Occipital lobe (tissue), 2 donors: Measurements from ENCODE around the gene ADAMTS19. TPM values are rescaled to one million over a fixed set of nuclear protein-coding genes. Genes with fewer than 3 reads are reported as not detected.
A peak's percentile ranks its signal among the peaks of the same experiment; 100 is the strongest.
"Not testable (repeated sequence)": the region's sequence is repeated elsewhere in the genome, so short reads cannot be mapped to it uniquely, and the experiment has no call there.

Source experiments
- DNase-seq: peaks from one replicate; lab custom pipeline; 2025; lab: John Stamatoyannopoulos, UW
- total RNA-seq: library from RNA; depleted of rRNA; stranded (reverse); fragments of >200 nt; gene quantifications from one replicate; pipeline ENCODE4 v1.2.3, GENCODE V29; 2014

Gene ADAMTS19
- total RNA-seq, result 4.2 TPM

- DNase-seq, result peak; percentile 38
Measured at GRCh38 chr5:129459777-129460671, at the start of gene ADAMTS19. Gene ADAMTS19 (plus strand): TSS chr5:129460298. CDS start chr5:129460392, 94 bp downstream.

- no peak for DNase-seq
Measured at GRCh38 chr5:129410488-129410887, 49.6 kb upstream of the ADAMTS19 start.

DNA sequence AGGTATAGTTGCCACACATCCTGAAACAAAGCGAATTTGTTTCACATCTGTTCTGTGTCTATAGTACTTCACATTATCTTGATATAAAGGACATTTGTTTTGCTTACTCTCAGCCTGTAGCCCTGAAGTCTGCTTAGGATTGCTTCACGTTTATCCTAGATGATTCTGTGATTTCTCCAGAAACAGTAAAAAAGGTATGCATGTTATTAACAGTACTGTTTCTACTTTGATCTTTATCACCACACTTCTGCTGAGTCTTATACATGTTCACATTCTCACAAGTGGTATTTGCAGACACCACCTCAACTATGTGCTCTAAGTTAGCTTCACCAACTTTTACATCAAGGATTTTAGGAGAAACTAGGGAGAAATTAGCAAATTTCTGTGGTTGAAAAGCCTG, 47.4 kb upstream of the ADAMTS19 start:
- no peak for DNase-seq

GRCh38 chr5:129413570-129413969, 46.5 kb upstream of the ADAMTS19 start:
- DNase-seq, result no peak

DNA sequence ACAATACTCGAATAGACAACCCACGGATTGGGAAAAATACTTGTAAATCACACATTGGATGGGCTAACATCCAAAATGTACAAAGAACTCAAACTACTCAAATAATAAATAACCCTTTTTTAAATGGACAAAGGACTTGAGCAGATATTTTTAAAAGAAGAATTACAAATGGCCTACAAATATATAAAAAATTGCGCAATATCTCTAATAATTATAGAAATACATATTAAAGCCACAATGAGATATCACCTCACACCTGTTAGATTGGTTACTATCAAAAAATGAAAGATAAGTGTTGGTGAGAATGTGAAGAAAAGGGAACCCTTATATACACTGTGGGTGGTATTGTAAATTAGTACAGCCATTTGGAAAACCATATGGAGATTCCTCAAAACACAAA, 40.8 kb upstream of the ADAMTS19 start:
- no peak for DNase-seq

DNA sequence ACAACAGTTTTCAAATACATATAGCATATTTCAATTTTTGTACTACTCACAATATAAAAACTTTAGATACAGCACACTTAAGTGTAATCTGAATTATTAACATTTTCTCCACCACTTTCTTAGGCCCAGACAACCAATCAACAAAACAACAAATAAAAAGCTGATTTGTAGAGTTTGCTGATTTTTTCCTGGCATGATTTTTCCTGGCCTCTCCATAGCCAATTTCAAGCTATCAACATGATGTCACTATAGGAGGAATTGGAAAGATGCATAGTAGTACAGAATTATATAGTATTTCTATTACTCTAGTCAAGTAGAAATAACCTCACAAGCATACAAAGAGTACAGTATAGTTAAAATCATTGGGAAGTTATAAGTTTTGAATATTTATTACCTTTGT, 35.1 kb upstream of the ADAMTS19 start:
- no peak for DNase-seq

GRCh38 chr5:129426071-129426470, 34.0 kb upstream of the ADAMTS19 start:
- no peak for DNase-seq

DNA sequence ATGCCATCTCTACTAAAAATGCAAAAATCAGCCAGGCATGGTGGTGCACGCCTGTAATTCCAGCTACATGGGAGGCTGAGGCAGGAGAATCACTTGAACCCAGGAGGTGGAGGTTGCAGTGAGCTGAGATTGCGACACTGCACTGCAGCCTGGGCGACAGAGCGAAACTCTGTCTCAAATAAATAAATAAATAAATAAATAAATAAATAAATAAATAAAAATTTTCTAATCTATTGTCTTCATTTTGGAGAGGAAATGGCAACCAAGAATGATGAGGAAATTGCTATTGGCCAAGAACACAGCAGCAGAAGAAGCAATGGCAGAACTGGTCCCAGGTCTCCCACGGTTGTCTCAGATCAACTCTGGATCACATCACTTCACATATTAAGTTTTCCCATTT, 31.5 kb upstream of the ADAMTS19 start:
- DNase-seq, result not testable (repeated sequence)

DNA sequence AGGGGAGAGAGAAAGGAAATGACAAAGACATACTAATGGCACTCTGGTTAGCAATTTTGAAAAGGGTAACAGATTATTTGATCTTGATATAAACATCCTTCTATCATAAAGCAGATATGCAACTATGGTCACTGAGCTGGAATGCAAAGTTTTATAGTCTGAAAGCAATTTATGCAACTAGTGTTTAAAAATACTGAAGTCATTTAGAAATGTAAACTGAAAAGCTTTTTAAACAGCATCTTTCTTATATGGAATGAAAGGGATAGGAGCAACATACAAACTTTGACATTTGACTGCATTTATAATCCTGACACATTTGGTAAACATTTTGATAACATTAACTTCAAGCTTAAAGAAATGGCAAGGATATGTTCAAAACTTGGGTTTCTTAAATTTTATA, 28.7 kb upstream of the ADAMTS19 start:
- DNase-seq, result no peak

DNA sequence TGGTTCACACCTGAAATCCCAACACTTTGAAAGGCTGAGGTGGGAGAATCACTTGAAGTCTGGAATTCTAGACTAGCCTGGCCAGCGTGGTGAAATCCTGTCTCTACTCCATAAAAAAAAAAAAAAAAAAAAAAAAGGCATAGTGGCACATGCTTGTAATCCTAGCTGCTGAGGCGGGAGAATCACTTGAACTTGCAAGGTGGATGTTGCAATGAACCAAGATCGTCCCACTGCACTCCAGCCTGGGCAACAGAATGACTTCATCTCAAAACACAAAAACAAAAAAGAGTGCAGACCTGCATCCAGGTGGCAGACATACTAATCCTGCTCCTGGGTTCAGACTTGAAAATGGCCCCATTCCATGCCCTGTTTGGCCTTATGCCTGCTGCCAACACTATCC, 21.8 kb upstream of the ADAMTS19 start:
- no peak for DNase-seq

DNA sequence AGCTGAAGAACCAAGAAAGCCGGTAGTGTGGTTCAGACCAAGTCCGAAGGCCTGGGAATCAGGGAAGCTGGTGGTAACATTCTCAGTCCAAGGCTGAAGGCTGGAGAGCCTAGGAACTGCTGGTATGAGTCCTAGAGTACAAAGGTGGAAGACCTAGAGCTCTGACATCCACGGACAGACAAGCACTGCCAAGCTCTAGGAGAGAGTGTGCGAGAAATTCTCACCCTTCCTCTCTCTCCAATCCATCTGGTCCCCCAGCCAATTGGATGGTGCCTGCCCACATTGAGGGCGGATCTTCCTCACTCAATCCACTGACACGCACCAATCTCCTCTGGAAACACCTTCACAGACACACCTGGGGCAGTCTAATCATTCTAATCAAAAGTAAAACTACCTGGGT, 19.7 kb upstream of the ADAMTS19 start:
- no peak for DNase-seq

DNA sequence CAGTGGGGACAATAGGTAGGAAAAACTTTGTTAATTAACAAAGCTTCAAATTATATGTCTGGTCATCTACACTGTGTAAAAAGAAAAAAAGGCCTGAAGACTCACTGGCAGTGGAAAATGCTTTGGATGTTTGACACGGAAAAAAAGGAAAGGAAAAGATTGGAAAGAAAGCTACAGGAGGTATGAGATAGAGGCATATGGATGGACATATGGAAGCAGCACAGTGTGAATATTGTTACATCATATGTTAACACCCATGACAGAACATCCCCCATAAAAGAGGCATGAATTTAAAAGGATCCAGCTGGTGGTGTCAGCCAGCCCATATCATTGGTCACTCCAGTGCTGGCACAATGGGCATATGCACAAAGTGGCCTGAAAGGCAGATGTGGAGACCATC, 19.0 kb upstream of the ADAMTS19 start:
- no peak for DNase-seq

GRCh38 chr5:129445379-129445778, 14.7 kb upstream of the ADAMTS19 start:
- no peak for DNase-seq

DNA sequence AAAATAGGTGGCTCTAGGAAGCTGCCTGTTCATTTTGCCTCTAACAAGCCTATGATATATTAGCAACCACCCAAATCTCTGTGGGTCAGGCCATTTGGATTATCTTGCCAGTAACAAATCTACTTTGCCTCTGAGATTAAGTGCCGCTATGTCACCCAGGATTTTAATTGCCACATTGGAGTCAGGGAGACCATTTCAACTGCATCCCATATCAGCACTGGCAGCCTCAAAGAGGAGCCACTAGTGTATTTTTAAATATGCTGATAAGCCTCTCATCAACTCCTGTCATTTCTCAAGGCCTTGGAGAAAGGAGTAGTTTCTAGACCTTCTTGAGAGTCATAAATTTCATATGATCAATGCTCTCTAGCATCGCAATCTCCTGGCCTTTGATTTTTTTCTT, 12.1 kb upstream of the ADAMTS19 start:
- DNase-seq, result no peak

DNA sequence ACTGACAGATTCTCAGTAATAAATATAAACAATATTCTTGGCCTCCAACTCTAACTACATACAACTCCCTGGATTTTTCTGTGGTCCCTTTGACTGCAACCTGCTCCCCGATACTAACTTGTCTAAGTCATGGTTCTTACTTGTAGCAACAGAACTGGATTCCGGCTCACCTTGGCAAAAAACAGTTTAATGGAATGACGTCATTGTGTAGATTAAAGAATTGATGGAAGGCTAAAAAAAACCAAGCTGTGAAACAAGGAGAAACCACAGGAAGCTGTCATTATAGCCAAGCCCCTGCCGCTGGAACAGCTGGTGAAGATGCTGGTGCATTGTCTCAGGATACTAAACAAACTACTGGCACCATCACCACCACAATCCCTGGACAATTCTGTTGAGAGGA, 11.4 kb upstream of the ADAMTS19 start:
- DNase-seq, result no peak

- no peak for DNase-seq
Measured at GRCh38 chr5:129454461-129454860, 5.6 kb upstream of the ADAMTS19 start.

DNA sequence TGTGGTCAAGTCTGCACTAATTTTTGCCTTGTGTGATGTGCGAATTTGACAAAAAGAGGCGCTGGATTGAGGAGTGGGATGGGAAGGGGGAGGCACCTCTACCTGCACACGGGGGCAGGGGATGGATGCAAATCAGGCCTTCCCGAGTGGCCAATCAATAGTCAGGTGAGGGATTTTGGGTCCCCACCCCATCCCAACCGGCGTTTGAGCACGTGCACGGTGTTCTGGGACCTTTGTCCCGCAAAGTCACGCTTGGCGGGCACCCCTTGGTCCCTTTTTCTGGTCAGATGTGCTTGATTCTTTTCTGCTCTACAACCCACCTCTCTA, 685 bp upstream of the ADAMTS19 start:
- DNase-seq, result no peak

DNA sequence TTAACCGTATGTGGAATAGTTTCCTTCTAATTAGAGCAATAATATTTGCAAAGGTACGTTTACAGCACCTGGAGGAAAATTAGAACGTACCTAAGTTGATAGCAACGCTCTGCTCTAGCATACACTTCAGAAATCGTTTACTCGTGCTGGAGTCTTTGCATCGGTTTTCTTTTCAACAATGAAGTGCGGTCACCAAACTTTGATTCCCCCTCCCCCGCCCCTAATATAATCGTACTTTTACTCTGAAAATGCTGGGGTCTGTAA, 506 bp downstream of the ADAMTS19 start:
- DNase-seq, result no peak

GRCh38 chr5:129460936-129461710, 1.0 kb downstream of the ADAMTS19 start:
- peak; percentile 33 for DNase-seq

DNA sequence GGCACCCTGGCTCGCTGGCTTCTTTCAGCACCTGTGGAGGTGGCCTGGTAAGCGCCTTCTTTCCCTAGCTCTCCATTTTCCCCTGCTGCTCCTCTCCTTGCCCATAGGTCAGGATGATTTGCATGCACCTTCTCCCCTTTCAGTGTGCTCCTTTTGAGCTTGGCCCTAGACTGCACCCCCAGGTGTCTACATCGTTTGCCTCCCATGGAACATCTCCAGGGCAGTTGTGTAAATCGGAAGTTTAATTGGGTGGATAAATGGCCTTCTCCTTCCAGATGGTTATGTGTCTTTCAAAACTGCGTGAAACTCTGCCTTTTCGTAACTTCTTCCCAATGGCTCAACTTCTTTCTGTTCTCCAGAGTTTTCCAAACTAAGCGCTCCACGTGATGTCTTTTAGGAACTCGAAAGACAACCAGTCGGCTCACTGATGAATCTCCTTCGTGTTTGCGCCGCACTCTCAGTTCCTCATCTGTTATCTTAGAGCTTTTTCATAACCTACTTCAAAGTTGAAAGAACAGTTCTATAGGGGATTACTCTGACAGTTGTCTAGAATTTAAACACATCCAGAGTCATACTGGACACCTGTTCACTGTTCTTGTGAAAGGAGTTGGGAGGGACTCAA, 1.7 kb downstream of the ADAMTS19 start:
- DNase-seq, result no peak

DNA sequence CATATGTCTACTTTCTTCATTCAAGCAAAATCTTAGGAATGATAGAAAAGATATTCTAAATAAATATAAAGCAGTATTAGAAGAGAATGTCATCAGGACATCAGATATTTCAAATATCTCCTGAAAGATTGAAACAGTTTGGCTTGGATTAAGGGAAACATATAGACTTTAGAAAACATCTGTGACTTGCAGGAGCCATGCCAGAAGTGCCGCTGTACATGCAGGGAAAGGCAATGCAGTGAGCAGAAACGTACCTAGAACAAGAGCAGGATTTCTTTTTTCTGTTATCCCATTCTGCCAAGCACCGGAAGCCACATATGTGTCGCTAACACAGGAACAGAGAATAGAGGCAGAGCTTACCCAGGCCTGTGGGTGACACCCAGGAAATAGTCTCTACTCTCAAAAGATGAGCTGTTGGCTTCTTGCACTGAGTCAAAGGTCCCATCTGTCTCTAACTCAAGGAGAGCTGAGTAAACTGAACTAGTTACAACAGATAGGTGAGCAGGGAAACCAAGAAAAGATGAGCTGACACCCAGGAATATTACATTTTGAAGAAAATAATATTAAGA, 5.8 kb downstream of the ADAMTS19 start:
- peak; percentile 1 for DNase-seq

- no peak for DNase-seq
Measured at GRCh38 chr5:129474544-129474943, 14.4 kb downstream of the ADAMTS19 start.
